Sigmoid colon (tissue), 7 donors: ENCODE measurements around the gene AP3M1. TPM values are rescaled to one million over a fixed set of nuclear protein-coding genes. Genes with fewer than 3 reads are reported as not detected.
A peak's percentile ranks its signal among the peaks of the same experiment; 100 is the strongest.
"Not testable (repeated sequence)": the region's sequence is repeated elsewhere in the genome, so short reads cannot be mapped to it uniquely, and the experiment has no call there.

Experiments
- DNase-seq: peaks from one replicate; pipeline ENCODE4 v3.0.0-alpha.2; 2019
- H3K27ac ChIP-seq, 4 donors: fragments of 200-600 bp; sonication (generic); one replicate each; pipeline ENCODE4 v1.5.1; 2016 to 2019; ENCODE audit warnings: mild to moderate bottlenecking in 1 of 4
- H3K27me3 ChIP-seq, 3 donors: fragments of 200-600 bp; sonication (generic); one replicate each; pipeline ENCODE4 v1.5.1; 2019; ENCODE audit warnings: mild to moderate bottlenecking in 1 of 3
- H3K36me3 ChIP-seq, 4 donors: fragments of 200-600 bp; sonication (generic); one replicate each; pipeline ENCODE4 v1.5.1; 2016 to 2019
- H3K4me1 ChIP-seq, 4 donors: fragments of 200-600 bp; sonication (generic); one replicate each; pipeline ENCODE4 v1.5.1; 2017 to 2019
- H3K4me3 ChIP-seq, 4 donors: fragments of 200-600 bp; sonication (generic); one replicate each; pipeline ENCODE4 v1.5.1; 2017 to 2019; ENCODE audit warnings: mild to moderate bottlenecking in 2 of 4, moderate library complexity in 1 of 4
- H3K9me3 ChIP-seq, 4 donors: fragments of 200-600 bp in 3 of 4; sonication (generic) in 3 of 4; one replicate each; pipeline versions ENCODE4 v1.5.1 to v1.6.1; 2013 to 2019
- EP300 ChIP-seq, 4 donors: sonication (generic); formaldehyde crosslinking; IDR thresholded peaks; one replicate each; pipeline ENCODE4 v1.6.1; 2017; ENCODE audit warnings: antibody characterized with exemption in 4 of 4
- POLR2A ChIP-seq, 2 donors: fragments of 450-650 bp; IDR thresholded peaks; one replicate each; pipeline ENCODE4 v1.6.1; 2016; ENCODE audit warnings: antibody characterized with exemption in 2 of 2, mild to moderate bottlenecking in 2 of 2, moderate library complexity in 2 of 2
- POLR2AphosphoS5 ChIP-seq, 4 donors: sonication (generic); formaldehyde crosslinking; IDR thresholded peaks; one replicate each; pipeline ENCODE4 v1.6.1; 2017; ENCODE audit warnings: antibody characterized with exemption in 4 of 4
- WGBS, 2 donors: extraction: QIAGEN DNeasy Blood & Tissue Kit; methylation state at CpG; one replicate each; pipeline ENCODE4 v1.1.7; 2013; 5-methylcytosine and 5-hydroxymethylcytosine counted together
- intact Hi-C: fragments of 100-400 bp; cut with DNase I; formaldehyde crosslinking; loops from one replicate; pipeline ENCODE4 v1.15.1; 2023
- polyA plus RNA-seq, 3 donors: library from polyadenylated mRNA; stranded (reverse); fragments of 200-250 nt; gene quantifications; one replicate each; pipeline ENCODE4 v1.2.3, GENCODE V29; 2013
- total RNA-seq, 4 donors: library from RNA; depleted of rRNA; stranded (reverse); fragments of >200 nt; gene quantifications; one replicate each; pipeline ENCODE4 v1.1.0, GENCODE V29; 2016
- TF ChIP-seq, protein P1 (sequence below), 4 experiments: fragments of 450-650 bp in 3 of 4; fragments of 200-600 bp in 1 of 4; IDR thresholded peaks; one replicate each; pipeline ENCODE4 v1.5.1; 2016 to 2019; ENCODE audit warnings: antibody characterized with exemption in 4 of 4, mild to moderate bottlenecking in 3 of 4, moderate library complexity in 2 of 4
- donor health status: healthy with polysubstance abuse.
- donor health status: Bipolar disorder and iron deficiency.
- donor health status: healthy.

The AP3M1 gene
- total and polyA plus RNA-seq, 7 donors: 13.8 to 36.3 (median 26.7) TPM

DNA sequence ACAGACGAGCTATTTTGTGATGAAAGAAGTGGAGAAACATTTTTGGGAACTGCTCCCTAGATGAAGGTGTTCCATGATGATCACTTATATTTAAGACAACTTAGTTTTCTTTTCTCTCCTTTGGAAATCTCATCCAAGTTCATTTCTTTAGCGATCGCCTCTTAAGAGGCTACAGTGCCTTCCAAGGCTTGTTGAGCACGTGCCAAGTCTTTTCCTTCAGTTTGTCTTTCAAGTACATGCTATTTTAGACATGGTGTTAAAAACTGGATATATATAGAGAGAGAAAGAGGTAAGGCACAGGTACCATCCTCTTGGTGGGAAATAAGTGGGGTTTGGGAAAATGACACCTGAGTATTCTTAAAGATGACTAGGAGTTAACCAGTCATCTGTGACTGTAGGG, 3.0 kb upstream of the AP3M1 start:
- intact Hi-C loops: loop anchor here (5.0 kb wide), 1 partner anchor 674 kb away; the partner anchor contains the start of gene KAT6B
- H3K4me3 ChIP-seq: no peak overlapping the region
- H3K27ac ChIP-seq: peak overlapping the region in 2 of 4 donors; percentile 59 to 88
- TF ChIP-seq, protein P1, sequence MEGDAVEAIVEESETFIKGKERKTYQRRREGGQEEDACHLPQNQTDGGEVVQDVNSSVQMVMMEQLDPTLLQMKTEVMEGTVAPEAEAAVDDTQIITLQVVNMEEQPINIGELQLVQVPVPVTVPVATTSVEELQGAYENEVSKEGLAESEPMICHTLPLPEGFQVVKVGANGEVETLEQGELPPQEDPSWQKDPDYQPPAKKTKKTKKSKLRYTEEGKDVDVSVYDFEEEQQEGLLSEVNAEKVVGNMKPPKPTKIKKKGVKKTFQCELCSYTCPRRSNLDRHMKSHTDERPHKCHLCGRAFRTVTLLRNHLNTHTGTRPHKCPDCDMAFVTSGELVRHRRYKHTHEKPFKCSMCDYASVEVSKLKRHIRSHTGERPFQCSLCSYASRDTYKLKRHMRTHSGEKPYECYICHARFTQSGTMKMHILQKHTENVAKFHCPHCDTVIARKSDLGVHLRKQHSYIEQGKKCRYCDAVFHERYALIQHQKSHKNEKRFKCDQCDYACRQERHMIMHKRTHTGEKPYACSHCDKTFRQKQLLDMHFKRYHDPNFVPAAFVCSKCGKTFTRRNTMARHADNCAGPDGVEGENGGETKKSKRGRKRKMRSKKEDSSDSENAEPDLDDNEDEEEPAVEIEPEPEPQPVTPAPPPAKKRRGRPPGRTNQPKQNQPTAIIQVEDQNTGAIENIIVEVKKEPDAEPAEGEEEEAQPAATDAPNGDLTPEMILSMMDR (IDR thresholded peaks at IDR 0.05): no peak
- TF ChIP-seq POLR2AphosphoS5 (IDR thresholded peaks at IDR 0.05): no peak
- no peak for TF ChIP-seq POLR2A (IDR thresholded peaks at IDR 0.05)
- TF ChIP-seq EP300 (IDR thresholded peaks at IDR 0.05): no peak
- H3K36me3 ChIP-seq: no peaks in the 10 kb centered on the region
- DNase-seq: no peak
- WGBS, 2 donors: 81 to 83% methylated on average over 4 of the region's 4 CpGs
- peaks cover 0 to 52% (median 45%) of the 10 kb centered on the region in 4 donors for H3K4me1 ChIP-seq
- no peaks in the 10 kb centered on the region for H3K9me3 ChIP-seq
- H3K27me3 ChIP-seq: no peaks in the 10 kb centered on the region

DNA sequence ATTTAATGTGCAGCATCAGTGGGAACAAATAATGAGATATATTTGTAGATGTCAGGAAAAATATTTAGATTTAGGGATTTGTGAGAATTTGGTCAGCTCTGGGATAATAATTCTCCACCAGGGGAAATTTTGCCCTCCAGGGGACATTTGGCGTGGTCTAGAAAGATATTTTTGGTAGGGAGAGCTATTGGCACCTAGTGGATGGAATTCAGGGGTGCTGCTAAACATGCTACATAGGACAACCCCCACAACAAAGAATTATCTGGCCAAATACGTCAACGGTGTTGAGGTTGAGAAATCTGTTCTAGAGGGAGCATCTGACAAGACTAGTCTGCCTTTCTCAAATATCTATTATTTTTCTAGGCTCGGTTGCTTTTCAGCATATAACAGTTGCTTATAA, 2.5 kb upstream of the AP3M1 start:
- H3K27me3 ChIP-seq: no peaks in the 10 kb centered on the region
- H3K27ac ChIP-seq: peak overlapping the region in 2 of 4 donors; percentile 59 to 88
- intact Hi-C loops: loop anchor here (5.0 kb wide), 1 partner anchor 674 kb away; the partner anchor contains the start of gene KAT6B
- H3K36me3 ChIP-seq: no peaks in the 10 kb centered on the region
- no peak overlapping the region for H3K4me3 ChIP-seq
- no peaks in the 10 kb centered on the region for H3K9me3 ChIP-seq
- DNase-seq: no peak
- WGBS, 2 donors: 73 to 74% methylated on average over 4 of the region's 4 CpGs
- no peak for TF ChIP-seq EP300 (IDR thresholded peaks at IDR 0.05)
- TF ChIP-seq, protein P1 (IDR thresholded peaks at IDR 0.05): peak; percentile 17 to 49 (median 30)
- H3K4me1 ChIP-seq: peaks cover 0 to 58% (median 47%) of the 10 kb centered on the region in 4 donors

DNA sequence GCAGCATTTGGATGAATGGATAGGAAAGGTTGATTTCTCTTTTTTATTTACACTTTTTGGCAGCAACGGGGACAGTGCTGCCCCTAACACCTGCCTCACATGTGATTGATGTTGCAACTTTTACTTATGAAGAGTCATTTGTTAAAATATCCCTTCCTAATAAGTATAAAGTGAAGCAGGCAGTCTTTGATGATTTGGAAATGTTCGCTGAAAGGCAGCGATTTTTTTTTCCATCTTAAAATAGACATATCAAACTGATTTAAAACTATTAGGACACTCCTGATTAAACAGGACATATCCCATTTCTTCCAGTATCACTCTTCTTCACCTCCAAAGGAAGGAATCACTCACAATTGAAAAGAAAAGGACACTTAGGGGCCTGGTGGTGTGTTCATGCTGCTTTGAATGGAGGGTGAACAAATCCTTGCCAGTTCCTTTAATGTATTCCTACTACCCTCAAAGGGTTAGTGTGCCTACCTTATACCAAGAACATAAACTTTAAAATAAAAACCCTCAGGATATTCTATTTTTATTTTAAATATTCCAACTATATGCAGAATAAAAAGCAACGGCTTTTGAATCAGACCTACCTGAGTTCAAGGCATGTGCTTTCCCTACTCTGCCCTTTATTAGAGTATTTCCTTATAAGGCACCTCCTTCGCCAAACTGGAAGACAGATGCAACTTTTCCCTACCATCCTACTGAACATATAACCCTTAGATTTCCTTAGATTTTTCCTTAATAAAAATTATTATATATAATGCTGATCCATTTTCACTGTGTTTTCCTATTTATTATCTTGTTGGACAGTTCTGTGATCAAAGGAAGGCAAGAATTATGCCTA, 1.5 kb upstream of the AP3M1 start:
- Histone ChIP-seq H3K4me1 (peaks cover 0 to 66% (median 49%) of the 10 kb centered on the region in 4 donors), H3K4me3 (peak overlapping the region; percentile 74 to 85 (median 84)), H3K9me3 (no peaks in the 10 kb centered on the region), H3K36me3 (peaks cover 0 to 6% (median 0%) of the 10 kb centered on the region in 4 donors), H3K27me3 (no peaks in the 10 kb centered on the region), H3K27ac (peak overlapping the region; percentile 85 to 92 (median 88))
- intact Hi-C loops: loop anchor here (5.0 kb wide), 1 partner anchor 675 kb away; the partner anchor contains the start of gene KAT6B
- WGBS, 2 donors: 7 to 21% methylated on average over 5 of the region's 5 CpGs
- no peak for TF ChIP-seq POLR2A (IDR thresholded peaks at IDR 0.05)
- no peak for TF ChIP-seq POLR2AphosphoS5 (IDR thresholded peaks at IDR 0.05)
- TF ChIP-seq, protein P1 (IDR thresholded peaks at IDR 0.05): no peak
- no peak for TF ChIP-seq EP300 (IDR thresholded peaks at IDR 0.05)
- no peak for DNase-seq

DNA sequence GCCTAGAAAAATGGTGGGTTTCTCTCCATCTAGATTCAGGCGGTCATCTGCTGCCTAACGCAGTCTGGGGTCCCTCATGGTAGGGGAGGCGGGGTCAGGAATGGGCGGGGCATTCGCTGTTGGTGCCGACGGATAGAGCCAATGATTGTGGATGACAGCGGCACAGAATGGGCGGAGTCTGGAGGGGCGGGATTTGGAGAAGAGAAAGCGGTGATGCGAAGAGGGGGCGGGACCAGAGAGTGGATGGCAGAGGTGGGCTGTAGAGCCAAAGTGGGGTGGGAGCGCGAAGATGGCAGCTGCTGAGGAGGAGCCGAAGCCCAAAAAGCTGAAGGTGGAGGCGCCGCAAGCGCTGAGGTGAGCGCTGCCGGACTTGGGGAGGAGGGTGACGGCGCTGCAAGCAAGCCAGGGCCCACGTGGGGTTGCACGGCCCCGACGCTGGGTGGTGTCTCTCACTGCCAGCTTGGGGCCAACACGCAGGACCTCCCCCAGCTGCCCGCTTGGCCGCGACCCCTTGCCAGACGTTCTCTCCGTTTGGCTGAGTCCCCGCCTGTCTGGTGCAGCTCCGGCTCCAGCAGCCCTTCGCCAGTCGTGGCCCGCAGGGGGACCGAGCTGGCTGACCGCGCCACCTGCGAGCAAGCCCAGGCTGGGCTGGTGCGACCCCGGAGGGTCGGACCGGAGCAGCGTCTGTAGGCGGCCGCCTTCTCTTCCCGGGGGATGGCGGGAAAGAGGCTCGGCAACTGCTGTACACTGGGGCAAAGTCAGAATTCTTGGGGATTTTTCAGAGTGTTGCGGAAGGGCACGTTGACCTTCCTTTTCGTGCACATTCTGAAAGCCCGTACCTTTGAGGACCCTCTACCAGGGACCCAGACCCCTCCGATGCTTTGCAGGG, 606 bp upstream of the AP3M1 start, which contains the start of gene ADK:
Gene ADK (plus strand): TSS at position 232 of the 889 bp plus-strand sequence. CDS start 58 bp downstream, at position 290.
- H3K4me3 ChIP-seq: peak within 1 kb of the TSS; percentile 74 to 85 (median 84)
- H3K27me3 ChIP-seq: no peaks in the 10 kb centered on the region
- intact Hi-C loops: loop anchor here (5.0 kb wide), 1 partner anchor 676 kb away; the partner anchor contains the start of gene KAT6B
- H3K4me1 ChIP-seq: peaks cover 0 to 66% (median 49%) of the 10 kb centered on the region in 4 donors
- DNase-seq: peak; percentile 99
- TF ChIP-seq POLR2A (IDR thresholded peaks at IDR 0.05) (peak; percentile 56 to 72), EP300 (IDR thresholded peaks at IDR 0.05) (no peak), POLR2AphosphoS5 (IDR thresholded peaks at IDR 0.05) (peak; percentile 70 to 92 (median 84))
- TF ChIP-seq, protein P1 (IDR thresholded peaks at IDR 0.05): peak in 1 of 4 experiments; percentile 16
- H3K27ac ChIP-seq: peak within 1 kb of the TSS; percentile 85 to 92 (median 88)
- no peaks in the 10 kb centered on the region for H3K9me3 ChIP-seq
- H3K36me3 ChIP-seq: peaks cover 0 to 6% (median 0%) of the 10 kb centered on the region in 4 donors
- WGBS, 2 donors: 0 to 1% methylated on average over 57 of the region's 57 CpGs

DNA sequence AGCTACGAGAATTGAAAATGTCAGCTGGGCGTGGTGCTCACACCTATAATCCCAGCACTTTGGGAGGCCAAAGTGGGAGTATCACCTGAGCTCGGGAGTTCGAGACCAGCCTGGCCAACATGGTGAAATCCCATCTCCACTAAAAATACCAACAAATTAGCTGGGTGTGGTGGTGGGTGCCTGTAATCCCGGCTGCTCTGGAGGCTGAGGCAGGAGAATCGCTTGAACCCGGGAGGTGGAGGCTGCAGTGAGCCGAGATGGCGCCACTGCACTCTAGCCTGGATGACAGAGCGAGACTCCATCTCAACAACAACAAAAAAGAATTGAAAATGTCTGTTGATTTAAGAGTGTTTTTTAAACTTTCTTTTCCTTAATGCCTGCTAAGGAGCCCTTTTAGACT, 3.6 kb downstream of the AP3M1 start:
- H3K4me1 ChIP-seq: peaks cover 0 to 77% (median 68%) of the 10 kb centered on the region in 4 donors
- DNase-seq, intact Hi-C loops: not testable (repeated sequence)

More for the DNA sequence above, 3.6 kb downstream of the AP3M1 start:
- not testable (repeated sequence) for H3K4me3 ChIP-seq, H3K9me3 ChIP-seq, H3K27me3 ChIP-seq, H3K36me3 ChIP-seq
- peak overlapping the region in 3 of 4 donors; percentile 1 to 81 (median 78) for H3K27ac ChIP-seq
- WGBS, 2 donors: 96% methylated on average over 10 of the region's 10 CpGs
